HG03439 (cell line): Measurements from ENCODE around the gene SLC49A3.

ENCODE experiments used
- ATAC-seq: cut with Tn5 transposase; IDR thresholded peaks from one replicate; pipeline ENCODE4 v1.9.1; 2021; ENCODE audit warnings: mild to moderate bottlenecking, moderate library complexity; ENCODE audit not compliant: unreplicated experiment

The SLC49A3 gene

DNA sequence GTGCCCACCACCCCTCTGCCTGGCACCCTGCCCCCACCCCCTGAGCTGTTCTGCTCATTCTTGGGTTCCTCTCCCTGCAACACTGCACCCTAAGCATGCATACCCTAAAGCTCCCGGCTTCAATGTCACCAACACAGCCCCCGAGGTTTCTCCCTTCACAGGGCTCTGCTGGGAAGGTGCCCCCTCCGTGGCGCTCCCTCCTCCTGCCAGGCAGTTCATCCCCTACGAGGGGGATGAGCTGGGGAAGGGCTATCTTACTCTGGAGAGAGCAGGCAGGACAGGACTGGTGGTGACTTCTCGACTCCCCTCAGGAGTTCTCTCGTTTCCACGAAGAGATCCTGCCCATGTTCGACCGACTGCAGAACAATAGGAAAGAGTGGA lies 21.4 kb downstream of the SLC49A3 start:
- no peak for ATAC-seq

DNA sequence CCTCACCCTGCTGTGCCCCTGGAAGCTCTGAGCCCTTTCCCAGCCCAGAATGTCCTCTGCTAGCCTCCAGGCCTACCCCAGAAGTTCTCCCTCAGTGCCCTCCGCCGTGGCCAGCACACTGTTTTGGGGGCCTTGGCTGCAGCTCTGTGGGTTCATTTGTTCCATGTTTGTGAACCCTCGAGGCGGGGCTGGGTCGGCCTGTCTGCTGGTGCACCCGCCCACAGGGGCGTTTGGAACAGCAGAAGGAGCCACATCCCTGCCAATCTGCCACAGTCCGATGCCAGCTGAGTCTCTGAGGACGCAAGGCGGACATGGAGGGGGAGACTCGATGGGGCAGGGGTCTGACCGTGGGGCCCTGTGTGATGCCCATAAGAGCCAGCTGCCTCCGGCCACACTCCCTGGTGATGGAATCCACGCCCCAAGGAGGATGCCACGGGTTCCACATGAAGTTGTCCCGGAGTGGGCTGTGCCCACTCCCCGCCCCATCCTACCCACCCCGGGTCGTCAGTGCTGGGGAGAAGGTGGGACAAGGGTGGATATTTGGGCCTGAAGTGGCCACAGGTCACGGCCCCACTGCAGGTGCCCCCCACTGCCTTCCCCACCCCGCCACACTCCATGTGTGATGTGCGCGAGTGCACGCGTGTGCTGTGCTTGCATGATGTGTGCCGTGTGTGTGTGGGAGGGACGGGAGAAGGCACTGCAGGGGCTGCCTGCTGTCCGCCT lies 22.0 kb downstream of the SLC49A3 start:
- no peak for ATAC-seq

DNA sequence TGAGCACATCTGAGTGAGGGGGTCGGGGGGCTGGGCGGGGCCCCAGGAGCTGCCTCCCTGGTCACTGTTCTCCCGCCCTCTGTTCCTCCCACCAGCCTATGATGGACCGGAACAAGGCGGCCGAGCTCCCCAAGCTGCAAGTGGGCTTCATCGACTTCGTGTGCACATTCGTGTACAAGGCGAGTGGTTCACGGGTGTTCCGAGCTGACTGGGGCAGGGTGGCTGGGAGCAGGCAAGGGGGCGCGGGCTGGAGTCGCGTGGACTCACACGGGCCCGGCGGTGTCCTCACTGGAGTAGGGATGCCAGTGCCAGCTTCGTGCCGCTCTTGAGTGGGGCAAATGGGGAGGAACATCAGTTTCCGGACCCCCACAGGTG lies 22.5 kb downstream of the SLC49A3 start:
- no peak for ATAC-seq

DNA sequence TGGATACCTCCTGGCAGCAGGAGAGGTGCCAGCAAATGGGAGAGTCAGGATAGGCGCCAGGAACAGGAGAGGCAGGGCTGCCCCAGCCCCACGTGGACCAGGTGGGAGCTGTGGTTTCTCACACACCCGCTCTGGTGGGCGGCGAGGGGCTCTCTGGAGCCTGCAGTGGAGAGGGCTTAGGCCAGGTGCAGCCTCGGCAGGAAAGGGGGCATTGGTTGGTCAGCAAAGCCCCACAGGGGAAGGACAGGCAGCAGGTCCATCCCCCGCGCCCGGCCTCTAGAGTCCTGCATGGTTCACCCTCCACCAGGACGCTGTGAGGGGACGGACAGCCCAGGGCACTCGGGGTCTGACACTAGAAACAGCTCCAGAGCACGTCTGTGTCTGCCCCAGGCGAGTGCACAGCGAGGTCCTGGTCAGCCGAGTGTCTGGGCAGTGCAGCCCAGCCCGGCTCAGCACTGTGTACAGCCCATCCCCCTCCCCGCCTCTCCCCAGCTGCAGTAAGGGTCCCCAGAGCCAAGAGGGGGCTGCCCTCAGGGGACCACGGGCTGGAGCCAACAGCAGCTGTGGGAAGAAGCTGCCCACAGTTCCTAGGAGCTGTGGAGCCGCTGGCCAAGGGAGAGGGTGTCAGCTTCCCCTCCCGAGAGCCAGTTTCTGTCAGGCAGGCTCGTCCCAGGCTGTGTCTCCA lies 23.1 kb downstream of the SLC49A3 start:
- ATAC-seq, result no peak

DNA sequence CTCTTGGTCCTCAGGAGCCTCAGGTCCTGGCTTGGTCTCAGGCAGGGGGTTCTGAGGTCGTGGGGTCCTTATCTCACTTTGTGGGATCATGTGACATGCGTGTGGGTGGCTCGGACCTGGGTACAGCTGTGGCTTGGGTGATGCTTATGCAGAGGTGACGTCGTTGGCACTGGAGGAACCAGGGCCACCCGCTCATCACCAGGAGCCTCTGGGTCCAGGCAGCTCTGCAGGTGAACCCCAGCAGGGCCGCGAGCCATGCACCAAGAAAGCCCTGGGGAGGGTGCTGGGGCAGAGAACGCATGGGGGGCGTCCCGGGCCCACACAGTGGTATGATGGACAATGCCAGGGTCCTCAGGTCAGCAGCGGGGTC lies 23.6 kb downstream of the SLC49A3 start:
- no peak for ATAC-seq

DNA sequence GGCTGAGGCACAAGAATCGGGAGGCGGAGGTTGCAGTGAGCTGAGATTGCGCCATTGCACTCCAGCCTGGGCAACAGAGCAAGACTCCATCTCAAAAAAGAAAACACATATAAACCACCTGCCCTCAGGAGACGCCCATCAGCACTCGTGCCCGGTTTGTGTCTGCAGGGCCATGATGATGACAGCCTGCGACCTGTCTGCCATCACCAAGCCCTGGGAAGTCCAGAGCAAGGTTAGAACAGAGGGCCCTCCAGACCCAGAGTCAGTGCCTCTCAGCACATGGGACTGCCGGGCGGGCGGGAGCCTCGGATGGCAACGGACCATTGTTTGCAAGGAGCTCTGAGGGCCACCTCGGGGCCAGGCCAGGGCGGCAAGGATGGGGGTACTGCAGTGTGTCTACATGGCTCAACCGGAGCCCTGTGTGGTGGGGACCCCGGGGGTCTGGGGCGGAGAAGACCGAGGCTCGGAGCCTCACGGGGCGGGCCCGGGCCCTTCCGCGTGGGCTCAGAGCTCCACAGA lies 24.2 kb downstream of the SLC49A3 start:
- no peak for ATAC-seq

DNA sequence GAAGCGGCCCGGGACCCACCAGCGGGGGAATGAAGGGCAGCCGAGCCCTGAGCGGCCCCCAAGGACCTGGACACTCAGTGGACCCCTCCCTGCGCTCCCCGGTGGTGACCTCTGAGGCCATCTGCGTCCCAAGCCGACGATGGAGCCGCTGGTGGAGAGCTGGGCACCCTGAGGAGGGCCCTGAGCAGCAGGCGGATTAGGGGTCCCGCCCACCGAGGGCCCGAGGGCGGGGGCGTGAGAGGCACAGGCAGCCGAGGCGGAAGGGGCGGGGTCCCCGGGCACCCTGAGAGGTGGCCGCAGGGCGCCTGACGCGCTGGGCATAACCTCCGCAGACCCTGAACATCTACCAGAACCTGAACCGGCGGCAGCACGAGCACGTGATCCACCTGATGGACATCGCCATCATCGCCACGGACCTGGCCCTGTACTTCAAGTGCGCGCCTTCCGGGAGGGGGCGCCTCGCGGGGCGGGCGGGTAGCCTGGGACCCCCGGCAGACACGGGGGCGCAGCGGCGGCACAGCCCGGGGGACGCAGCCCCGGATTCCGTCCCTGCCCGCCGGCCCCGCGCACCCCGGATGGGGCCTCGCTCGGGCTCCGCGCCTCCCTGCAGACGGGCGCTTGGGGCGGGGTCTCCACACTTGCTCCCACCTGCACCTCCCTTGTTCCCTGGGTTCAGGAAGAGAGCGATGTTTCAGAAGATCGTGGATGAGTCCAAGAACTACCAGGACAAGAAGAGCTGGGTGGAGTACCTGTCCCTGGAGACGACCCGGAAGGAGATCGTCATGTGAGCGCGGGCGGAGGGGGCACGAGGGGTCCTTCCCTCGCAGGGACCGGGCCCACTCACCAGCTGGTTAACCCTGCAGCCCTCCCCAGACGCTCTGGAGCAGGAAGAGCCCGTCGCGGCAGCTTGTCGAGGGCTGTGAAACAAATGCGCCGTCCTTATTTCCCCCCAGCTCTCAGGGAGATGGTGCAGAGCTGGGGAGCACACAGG lies 25.2 kb downstream of the SLC49A3 start:
- ATAC-seq, result no peak

DNA sequence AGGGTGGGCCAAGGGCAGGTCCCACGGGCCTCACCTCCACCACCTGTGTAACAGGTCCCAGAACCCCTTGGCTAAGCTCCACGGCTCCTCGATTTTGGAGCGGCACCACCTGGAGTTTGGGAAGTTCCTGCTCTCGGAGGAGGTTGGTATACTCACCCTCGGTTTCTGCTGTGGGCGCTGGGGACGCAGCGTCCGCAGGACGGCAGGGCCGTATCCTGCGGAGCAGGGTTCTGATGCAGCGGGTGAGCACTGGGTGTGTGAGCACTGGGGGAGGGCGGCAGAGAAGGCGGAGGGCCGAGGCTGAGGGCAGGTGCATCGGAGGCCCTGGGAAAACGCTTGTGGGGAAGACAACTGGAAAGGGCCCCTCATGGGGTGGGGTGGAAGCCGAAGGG lies 25.9 kb downstream of the SLC49A3 start:
- no peak for ATAC-seq

DNA sequence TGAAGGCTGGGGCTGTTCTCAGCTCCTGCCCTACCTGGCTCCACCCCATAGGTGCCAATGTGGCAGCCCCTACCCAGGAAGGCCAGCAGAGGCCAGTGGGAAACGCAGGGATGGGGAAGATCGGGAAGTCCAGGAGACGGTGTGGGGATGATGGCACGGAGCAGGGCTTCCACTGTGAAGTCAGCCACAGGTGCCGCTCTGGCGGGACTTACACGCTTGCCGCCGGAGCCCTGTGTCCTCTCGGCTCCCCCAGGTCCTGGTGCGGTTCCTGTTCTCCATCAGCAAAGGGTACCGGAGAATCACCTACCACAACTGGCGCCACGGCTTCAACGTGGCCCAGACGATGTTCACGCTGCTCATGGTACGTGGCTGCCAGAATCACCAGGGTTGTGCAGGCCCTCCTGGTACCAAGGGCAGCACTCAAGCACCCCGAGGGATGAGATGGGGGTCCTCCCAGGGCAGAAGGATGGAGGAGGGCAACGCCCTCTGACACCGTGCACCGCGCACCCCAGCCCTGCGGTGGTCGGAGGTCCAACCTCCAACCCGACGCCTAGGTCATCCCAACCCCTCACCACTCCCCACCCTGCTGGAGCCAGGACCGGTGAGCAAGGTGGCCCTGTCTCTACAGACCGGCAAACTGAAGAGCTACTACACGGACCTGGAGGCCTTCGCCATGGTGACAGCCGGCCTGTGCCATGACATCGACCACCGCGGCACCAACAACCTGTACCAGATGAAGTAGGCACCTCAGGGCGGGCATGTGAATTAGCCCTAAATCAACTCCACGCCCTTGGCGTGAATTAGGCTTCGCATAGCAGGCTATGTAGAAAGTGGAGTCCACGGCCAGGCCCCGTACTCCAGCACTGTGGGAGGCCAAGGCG lies 26.8 kb downstream of the SLC49A3 start:
- no peak for ATAC-seq

DNA sequence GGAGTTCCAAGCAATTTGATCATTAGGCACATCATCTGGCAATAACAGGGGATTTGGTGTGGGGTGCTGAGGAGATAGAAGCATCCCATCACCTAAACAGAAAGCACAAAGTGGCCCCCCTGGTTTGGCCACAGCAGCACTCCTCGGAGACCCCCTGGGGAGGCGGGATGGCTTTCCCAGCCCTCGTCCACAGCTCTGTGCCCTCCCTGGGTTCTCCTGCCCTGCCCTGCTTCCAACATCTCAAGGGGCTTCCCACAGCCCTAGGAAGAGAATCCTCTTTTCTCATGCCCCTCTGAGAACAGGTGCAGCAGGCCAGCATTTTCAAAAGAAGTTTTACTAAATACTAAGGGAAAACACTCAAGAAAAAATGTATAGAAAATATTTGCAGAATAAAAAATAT lies 27.7 kb downstream of the SLC49A3 start:
- no peak for ATAC-seq

DNA sequence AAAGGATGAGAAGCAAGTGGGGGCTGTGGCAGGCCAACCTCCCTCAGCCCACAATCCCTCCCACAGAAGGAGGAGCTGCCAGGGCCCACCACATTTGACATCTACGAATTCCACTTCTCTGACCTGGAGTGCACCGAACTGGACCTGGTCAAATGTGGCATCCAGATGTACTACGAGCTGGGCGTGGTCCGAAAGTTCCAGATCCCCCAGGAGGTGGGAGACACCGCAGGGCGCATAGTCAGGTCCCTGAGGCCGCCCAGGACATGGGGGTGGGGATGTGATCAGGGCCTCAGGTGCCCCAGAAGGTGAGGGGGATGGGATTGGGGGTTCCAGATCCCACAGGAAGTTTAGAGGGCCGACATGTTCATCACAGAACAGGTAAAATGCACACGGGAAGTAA lies 28.6 kb downstream of the SLC49A3 start:
- no peak for ATAC-seq

DNA sequence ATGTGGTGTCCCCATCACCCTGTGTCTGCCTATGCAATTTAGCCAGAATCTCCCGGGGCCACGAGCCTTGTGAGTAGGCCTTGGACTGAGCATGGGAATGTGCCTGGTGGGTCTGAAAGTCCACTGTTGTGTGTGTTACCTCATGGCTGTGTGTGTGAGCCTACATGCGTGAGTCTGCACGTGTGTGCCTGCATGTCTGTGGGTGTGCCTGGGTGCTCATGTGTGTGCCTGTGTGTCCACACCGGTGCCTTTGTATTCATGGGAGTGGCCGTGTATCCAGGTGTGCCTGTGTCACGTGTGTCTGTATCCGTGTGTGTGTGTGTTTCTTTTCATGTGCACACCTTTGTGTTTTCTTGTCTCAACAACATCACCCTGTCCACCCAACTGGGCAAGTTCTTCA lies 29.1 kb downstream of the SLC49A3 start:
- ATAC-seq, result no peak

DNA sequence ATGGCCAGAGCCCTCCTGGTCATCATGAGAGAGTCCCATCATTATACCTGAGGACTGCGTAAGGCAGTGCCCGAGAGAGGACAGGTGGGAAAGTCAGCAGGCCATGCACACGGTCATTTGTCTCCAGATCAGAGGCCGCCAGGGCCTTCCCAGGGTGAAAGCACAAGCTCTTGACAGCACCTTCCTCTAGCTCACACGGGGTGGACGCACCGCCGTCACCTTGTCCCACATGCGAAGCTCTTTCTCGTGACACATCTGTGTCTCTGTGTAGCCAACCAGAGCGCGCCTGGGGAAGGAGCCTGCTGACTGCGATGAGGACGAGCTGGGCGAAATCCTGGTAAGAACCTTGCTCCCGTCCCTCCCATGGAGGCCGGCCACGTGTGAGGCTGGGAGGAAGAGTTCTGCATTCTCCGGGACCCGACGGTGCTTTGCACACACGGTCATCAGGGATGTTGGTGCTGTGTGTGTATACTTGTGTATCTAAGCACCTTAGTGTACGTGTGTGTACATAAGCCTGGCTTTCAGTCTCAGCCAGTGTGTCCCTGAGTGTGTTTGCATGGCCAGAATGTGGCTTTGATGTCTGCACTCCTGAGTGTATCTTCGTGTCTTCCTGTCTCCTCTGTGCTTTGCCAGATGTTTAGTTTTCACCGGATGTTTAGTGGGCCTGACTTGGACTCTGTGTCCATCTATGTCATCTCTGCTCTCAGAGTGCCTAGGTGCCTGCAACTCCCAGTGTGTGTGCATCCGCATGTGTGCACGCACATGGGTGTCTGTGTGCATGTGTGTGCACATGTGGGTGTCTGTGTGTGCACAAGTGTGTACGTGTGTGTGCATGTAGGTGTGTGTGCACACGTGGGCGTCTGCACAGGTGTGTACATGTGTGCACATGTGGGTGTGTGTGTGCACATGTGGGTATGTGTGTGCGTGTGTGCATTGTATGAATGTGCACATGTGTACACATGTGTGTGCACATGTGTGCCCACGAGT lies 30.0 kb downstream of the SLC49A3 start:
- no peak for ATAC-seq

DNA sequence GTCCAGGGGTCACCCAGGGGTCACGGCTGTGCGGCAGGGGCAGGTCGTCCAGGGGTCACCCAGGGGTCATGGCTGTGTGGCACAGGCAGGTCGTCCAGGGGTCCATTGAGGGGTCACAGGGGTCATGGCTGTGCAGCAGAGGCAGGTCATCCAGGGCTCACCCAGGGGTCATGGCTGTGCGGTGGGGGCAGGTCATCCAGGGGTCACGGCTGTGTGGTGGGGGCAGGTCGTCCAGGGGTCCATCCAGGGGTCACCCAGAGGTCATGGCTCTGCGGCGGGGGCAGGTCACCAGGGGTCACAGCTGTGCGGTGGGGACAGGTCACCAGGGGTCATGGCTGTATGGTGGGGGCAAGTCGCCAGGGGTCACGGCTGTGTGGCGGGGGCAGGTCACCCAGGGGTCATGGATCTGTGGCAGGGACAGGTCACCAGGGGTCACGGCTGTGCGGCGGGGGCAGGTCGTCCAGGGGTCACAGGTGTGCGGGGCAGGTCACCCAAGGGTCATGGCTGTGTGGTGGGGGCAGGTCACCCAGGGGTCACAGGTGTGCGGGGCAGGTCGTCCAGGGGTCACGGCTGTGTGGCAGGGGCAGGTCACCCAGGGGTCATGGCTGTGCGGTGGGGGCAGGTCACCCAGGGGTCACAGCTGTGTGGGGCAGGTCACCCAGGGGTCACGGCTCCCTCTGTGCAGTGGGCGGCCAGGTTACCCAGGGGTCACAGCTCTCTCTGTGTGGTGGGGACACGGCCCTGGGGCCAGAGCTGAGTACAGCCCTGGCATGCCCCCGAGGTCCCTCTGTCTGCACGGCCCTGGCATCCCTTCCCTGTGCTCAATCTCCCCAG lies 30.9 kb downstream of the SLC49A3 start:
- no peak for ATAC-seq

DNA sequence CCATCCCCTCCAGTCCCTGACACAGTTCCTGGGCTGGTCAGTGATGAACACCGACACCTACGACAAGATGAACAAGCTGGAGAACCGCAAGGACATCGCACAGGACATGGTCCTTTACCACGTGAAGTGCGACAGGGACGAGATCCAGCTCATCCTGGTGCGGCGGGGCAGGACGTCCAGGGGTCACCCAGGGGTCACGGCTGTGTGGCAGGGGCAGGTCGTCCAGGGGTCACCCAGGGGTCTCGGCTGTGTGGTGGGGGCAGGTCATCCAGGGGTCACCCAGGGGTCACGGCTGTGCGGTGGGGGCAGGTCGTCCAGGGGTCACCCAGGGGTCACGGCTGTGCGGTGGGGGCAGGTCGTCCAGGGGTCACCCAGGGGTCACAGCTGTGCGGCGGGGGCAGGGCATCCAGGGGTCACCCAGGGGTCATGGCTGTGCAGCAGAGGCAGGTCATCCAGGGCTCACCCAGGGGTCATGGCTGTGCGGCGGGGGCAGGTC lies 31.6 kb downstream of the SLC49A3 start:
- ATAC-seq, result no peak

DNA sequence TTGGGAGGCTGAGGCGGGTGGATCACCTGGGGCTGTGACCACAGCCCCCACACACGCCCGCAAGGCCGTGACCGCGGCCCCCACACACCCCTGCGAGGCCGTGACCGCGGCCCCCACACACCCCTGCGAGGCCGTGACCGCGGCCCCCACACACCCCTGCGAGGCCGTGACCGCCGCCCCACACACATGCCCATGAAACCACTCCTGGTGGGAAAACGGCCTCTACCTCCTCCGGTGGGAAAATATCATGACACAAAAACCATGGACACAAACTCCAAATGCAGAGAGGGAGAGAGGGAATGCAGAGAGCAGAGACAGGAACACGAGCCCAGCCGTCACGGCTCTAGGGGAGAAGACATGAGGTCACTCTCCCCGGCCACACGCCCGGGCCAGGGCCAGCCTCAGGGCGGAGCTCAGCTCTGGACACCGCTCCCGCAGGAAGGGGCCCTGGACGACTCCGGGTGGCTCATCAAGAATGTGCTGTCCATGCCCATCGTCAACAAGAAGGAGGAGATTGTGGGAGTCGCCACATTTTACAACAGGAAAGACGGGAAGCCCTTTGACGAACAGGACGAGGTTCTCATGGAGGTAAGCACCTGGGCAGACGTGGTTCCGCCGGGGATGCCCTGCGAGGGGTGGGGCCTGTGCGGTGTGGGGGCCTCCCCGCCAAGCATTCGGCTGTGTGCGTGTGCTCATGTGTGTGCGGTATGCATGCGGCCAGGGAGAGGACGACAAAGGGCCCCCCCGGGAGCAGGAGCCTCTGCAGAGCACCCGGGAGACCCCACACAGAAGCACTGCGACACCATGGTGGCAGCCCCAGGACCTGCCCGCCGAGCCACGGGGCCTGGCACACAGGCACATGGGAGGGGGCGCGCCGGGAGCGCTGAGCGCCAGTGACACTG lies 32.3 kb downstream of the SLC49A3 start:
- no peak for ATAC-seq

DNA sequence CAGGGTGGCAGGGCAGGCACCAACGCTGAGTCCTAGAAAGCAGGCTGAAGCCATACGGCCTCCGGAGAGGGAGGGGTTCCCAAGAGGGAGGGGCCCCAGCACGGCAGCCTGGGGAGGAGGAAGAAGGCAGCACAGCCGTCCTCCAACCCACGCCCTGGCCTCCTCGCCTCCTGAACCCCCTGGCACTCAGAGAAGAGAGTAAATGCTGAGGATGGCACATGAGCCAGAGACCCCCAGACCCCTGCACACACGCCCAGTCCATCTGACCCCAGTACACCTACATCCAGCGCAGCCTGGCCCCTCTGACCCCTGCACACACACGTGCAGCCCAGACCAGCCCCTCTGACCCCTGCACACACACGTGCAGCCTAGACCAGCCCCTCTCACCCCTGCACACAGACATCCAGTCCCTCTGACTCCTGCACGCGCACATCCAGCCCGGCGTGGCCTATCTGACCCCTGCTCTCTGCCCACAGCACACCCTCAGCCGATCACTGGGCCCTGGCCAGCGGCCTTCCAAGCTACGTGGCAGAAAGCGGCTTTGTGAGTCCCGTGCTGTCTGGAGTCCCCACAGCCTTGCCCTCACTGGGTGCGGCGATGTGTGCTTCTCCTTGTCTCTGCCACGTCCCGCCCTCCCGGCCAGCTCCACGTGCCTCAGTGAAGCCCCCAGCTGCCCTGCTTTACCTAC lies 33.3 kb downstream of the SLC49A3 start:
- ATAC-seq, result no peak
